ENCODE results near the gene LOXHD1.

The LOXHD1 gene

DNA sequence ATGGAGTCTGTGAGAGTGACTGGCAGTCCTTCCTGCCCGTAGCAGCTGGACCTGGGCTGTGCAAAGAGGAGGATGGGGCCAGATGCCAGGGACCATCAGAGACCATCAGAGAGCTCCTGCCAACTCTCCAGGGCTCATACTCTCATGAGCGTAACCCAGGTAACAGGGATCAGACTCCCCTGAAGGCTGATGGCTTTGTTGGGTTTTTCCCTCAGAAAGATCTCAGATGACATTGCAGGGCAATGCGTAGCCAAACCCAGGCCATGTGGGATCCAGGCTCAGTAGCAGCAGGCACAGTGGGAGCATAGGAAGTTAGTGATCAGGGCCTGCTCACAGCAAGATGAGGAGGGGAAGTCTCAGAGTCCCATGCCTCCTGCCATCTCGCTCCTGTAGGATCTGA lies 218.0 kb downstream of the LOXHD1 start:
- DNase-seq: no peak

DNA sequence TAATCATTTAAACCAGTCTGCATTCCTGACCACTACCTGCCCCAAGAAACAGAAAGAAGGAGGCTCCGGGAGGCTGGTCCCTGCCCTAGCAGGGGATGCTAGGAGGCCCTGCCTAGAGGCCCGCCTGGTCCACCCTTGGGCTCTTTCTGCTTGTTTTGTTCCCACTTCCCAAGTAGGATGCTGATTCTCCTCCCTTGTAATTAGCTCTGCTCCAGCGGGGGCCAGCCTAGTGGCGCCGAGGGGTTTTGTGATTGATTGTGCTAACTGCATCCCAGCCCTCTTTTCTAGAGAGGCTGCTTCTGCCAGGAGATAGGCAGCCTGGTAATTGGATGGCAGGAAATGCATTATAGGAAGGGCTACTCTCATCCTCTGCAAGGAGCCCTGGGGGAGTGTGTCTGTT lies 220.0 kb downstream of the LOXHD1 start:
- no peak for DNase-seq

DNA sequence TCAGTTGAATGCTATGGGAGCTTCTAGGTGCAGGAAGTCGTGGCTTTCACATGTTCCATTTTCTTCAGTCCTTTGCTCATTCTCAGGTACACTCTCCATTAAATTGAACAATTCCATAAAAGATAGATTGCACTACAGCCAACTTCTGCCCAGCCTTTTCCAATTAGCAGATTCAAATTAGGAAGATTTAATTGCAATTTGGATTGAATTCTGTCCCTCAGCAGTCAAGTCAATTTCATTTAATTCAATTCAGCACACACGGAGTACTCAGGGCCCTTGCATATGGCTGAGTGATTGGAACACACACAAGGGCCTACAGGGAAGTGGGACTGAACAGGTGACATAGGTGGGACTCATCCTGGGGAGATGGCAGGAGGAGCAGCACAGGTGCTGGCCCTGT lies 220.4 kb downstream of the LOXHD1 start:
- no peak for DNase-seq

DNA sequence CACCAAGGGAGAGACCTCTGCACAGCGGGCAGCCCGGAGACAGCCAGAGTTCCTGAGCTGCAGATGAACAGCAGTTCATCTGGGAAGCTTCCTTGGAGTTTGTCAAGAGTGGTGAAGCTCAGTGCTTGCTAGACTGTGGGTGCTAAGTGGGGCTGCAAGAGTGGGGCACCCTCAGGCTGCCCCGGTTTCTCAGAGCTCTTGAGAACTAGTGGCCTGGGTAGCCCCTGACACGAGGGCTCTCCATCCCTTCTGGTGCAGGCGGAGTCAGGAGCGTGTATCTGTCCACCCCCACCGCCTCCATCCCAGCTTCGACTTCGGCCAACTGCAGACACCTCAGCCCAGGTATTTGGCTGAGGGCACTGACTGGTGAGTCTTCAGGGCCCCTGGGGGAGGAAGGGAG lies 222.0 kb downstream of the LOXHD1 start:
- no peak for DNase-seq

DNA sequence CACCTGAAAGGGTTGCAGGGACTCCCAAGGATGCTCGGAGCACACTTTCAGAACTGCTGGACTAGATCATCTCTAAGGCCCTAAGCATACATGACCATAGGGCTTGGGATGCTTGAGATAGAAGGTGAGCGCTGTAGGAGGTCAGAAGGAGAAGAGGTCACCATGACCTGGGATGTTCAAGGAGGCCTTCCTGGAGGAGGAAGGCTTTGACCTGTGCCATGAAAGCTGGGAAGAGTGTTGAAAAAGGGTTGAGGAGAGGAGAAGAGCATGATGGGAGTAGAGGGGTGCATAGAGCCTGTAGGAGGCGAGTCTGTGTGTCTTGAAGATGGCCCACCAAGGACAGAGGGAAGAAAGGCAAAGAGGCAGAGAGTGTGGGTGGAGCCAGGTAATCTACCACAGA lies 222.4 kb downstream of the LOXHD1 start:
- no peak for DNase-seq

DNA sequence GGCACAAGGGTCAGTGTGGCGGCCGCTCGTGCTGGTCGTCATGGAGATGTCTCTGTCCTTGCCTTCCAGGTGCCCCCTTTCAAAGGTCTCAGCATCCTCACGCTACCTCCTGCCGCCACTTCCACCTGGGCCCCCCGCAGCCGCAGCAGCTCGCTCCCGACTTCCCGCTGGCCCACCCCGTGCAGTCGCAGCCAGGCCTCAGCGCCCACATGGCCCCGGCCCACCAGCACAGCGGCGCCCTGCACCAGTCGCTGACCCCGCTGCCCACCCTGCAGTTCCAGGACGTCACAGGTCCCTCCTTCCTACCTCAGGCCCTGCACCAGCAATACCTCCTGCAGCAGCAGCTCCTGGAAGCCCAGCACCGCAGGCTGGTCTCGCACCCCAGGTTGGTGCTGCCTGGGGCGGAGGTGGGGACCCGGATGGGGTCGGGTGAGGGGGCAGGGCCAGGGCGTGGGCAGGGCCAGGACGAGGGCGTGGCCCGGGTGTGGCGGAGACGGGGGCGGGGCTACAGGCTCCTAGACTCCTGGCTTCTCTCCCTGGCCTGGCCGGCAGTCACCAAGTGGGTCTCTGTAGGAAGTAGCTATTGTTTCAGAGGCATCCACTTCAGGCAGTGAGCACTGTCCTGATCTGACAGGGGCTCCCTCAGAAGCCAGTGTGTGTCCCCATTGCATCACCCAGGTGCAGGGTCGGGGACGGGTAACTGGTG lies 223.7 kb downstream of the LOXHD1 start:
- no peak for DNase-seq

DNA sequence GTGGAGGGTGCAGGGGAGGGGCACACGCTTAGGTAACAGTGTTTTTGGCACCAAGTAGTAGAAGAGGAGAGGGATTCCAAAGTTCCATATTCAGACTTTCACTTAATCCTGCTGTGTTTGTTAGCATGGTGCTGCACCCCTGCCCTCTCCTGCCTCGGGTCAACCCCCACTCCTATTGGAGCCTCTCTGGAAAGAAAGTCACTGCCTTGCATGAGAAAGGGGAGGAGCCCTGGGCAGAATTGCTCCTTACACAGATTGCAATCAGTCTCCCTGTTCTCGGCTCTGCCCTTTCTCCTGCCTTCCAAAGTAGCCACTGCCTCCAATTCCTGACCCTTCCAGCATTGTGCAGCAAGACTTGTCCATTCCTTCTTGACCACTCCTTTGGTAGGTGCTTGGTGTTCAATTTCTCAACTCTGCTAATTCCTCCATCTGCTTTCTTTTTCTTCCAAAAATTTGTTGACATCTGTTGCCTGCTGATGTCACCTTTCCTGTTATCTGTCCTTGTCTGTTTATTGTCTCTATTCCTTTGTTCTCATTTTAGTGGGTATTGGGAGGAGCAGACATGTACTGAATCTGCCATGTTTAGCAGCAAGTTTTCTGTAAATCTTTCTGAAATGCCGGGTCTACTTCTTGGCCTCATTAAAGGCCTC lies 225.4 kb downstream of the LOXHD1 start:
- DNase-seq: no peak

DNA sequence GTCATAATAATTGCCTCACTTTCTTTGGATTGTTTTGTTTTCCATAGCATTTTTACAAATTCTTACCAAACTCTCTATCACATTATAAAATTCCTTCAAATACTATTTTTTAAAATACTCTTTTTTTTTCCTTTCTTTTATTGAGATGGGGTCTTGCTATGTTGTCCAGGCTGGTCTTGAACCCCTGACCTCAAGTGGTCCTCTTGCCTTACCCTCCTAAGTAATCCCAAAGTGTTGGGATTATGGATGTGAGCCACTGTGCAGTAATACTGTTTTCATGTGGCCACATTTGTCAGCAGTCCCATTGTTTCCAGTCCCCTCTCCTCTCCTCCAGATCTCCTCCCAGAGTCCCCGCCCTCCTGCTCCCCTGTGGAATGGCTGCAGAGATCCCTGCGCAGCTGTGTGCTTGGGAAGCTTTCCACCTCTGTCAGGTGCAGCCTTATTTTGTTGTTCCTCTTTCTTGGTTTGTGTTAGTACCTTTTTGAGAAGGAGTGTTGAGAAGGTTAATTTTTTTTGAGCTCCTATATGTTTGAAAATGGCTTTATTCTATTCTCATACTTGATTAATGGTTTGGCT lies 227.3 kb downstream of the LOXHD1 start:
- no peak for DNase-seq

DNA sequence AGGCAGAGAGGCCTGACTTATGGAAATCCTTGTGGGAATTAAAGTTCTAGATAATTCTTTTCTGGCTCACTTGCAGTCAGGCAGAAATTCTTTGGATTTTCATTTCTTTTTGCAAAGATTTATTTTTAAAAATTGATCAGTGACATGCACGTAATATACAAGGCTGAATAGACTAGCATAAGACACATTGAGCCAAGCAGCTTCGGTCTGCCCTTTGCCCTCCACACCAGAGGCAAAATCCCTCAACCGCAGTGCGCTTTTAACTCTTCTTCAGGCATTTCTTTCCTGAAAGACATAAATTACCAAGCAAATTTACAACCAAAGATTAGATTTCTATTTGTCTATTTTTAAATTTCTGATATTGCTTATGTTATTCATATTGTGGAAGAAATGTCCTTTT lies 227.9 kb downstream of the LOXHD1 start:
- DNase-seq: no peak

DNA sequence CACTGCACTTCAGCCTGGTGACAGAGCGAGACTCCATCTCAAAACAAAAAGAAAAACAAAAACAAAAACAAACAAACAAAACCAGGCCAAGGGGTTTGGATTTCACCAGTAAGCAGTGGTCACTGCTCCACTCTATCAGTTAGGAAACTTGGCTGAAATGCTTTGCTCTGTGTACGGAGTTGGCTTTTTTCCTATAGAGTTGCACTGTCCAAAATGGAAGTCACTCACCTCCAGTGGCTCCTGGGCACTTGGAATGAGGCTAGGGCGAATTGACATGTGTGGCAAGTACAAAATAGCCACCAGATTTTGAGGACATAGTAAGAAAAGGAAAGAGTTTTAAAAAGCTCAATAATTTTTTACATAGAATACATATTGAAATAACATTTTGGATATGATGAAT lies 228.7 kb downstream of the LOXHD1 start:
- DNase-seq: no peak

DNA sequence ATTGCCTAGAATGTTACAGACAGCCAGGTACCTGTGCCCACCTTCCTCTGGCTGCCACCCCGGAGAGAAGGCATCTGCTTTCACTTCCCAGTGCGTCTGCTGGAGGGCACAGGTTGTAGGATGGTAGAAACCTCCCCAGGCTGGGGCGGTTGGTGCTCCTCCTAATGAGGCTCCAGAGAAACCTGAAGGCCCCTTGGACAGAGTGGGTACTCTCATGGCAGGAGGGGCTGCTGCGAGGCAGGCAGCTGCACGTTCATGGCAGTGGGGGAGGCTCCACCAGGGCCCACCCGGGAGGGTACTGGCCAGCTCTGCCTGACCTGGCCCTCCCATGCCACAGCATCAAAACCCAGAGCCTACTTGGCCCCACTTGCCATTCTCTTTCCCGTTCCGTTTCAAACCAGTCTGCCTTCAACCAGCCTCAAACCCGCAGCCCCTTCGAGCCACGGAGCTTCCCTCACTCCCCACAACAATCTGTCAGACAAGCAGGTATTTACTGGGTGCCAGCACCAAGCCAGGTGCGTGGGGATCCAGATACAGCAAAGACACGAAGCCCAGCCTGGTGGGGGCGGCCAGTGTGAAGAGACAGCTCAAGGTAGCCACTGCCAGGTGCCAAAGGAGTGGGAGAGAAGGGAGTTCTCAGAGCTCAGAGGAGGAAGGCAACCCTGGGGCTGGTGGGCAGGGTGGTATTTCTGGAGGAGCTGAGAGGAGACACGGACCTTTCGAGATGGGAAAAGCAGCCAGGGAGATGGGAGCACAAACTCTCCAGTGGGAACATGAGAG lies 229.6 kb downstream of the LOXHD1 start:
- no peak for DNase-seq

Data from fibroblast of skin of right biceps (primary cell).